ENCODE measurements around the gene SRSF9. TPM values are rescaled to one million over a fixed set of nuclear protein-coding genes. Genes with fewer than 3 reads are reported as not detected.
"Not testable (repeated sequence)": the region's sequence is repeated elsewhere in the genome, so short reads cannot be mapped to it uniquely, and the experiment has no call there.

SRSF9 gene
- total and polyA plus RNA-seq, 2 donors (not counting 1 experiment from before 2014, with no cell fraction given): 96.3 to 157 TPM

GRCh38 chr12:120453060-120453750 lies 16.3 kb downstream of the SRSF9 start:
- H3K27ac Mint-ChIP-seq: no peak overlapping the region
- peaks cover 52% of the 10 kb centered on the region for H3K79me2 ChIP-seq (ENCODE audit: control insufficient read depth, insufficient read depth, low read length)
- no peaks in the 10 kb centered on the region for H3K9me3 Mint-ChIP-seq (ENCODE audit: insufficient read depth)
- ChIA-PET POLR2A (no interaction called here), CTCF (interaction anchor here (0.5 to 5.9 kb wide), 6 partner anchors 12 to 213 kb away, joined by 4 to 39 read pairs (median 6); partner anchors contain the start of gene COX6A1)
- H3K4me2 ChIP-seq (replicated peaks; ENCODE audit: low read depth, low read length, poor library complexity, severe bottlenecking): no peak overlapping the region
- H3K27me3 Mint-ChIP-seq: no peaks in the 10 kb centered on the region
- peaks cover 6 to 29% of the 10 kb centered on the region in 2 experiments for H3K36me3 ChIP-seq (replicated peaks in 1 of 2; ENCODE audit: control extremely low read depth in 1 of 2, control insufficient read depth in 1 of 2, extremely low read depth in 1 of 2, insufficient read depth in 2 of 2, low read length in 1 of 2)
- H3K27ac ChIP-seq (ENCODE audit: low read length in 2 of 2): no peak overlapping the region
- no peaks in the 10 kb centered on the region for H3K9me3 ChIP-seq (ENCODE audit: control extremely low read depth in 1 of 3, control insufficient read depth in 2 of 3, insufficient read depth in 1 of 3, low read length in 2 of 3)
- no peak overlapping the region for H2AFZ ChIP-seq (ENCODE audit: insufficient read depth, low read depth, low read length, poor library complexity, severe bottlenecking)
- H4K20me1 ChIP-seq (ENCODE audit: control insufficient read depth, insufficient read depth, low read length, poor library complexity, severe bottlenecking): peaks cover 26% of the 10 kb centered on the region
- H3K4me3 Mint-ChIP-seq: no peak overlapping the region
- 90% methylated on average over 3 of the region's 3 CpGs for WGBS (ENCODE audit: insufficient coverage)
- H3K9ac ChIP-seq (ENCODE audit: low read length): no peak overlapping the region
- H3K4me3 ChIP-seq (ENCODE audit: control extremely low read depth in 1 of 5, extremely low read depth in 1 of 5, insufficient read depth in 1 of 5, low read depth in 2 of 5, low read length in 4 of 5): no peak overlapping the region
- H3K27me3 ChIP-seq (replicated peaks in 1 of 4; ENCODE audit: control extremely low read depth in 1 of 4, control insufficient read depth in 3 of 4, insufficient read depth in 4 of 4, low read length in 3 of 4): no peaks in the 10 kb centered on the region
- intact Hi-C loops (cut with micrococcal nuclease): no loop called here
- ATAC-seq (ENCODE audit: low read depth): no peak
- no peak for DNase-seq
- TF ChIP-seq EZH2 (IDR thresholded peaks at IDR 0.05; ENCODE audit: borderline replicate concordance, insufficient read depth, low read depth, low read length, poor library complexity, severe bottlenecking) (no peak), CTCF (IDR thresholded peaks at IDR 0.05) (no peak)
- peaks cover 0 to 4% of the 10 kb centered on the region in 2 donors for H3K4me1 ChIP-seq (ENCODE audit: control insufficient read depth in 2 of 2, insufficient read depth in 2 of 2, low read length in 2 of 2)
- peaks cover 11% of the 10 kb centered on the region for H3K4me1 Mint-ChIP-seq

GRCh38 chr12:120452524-120452923 lies 17.0 kb downstream of the SRSF9 start:
- H3K9me3 Mint-ChIP-seq (ENCODE audit: insufficient read depth); H2AFZ ChIP-seq (ENCODE audit: insufficient read depth, low read depth, low read length, poor library complexity, severe bottlenecking); H3K4me3 Mint-ChIP-seq; H3K9me3 ChIP-seq (ENCODE audit: control extremely low read depth in 1 of 3, control insufficient read depth in 2 of 3, insufficient read depth in 1 of 3, low read length in 2 of 3); DNase-seq; H3K27ac ChIP-seq (ENCODE audit: low read length in 2 of 2); H3K4me1 ChIP-seq (ENCODE audit: control insufficient read depth in 2 of 2, insufficient read depth in 2 of 2, low read length in 2 of 2); H3K27me3 ChIP-seq (replicated peaks in 1 of 4; ENCODE audit: control extremely low read depth in 1 of 4, control insufficient read depth in 3 of 4, insufficient read depth in 4 of 4, low read length in 3 of 4); H3K9ac ChIP-seq (ENCODE audit: low read length); H3K27me3 Mint-ChIP-seq; H3K27ac Mint-ChIP-seq; intact Hi-C loops (cut with micrococcal nuclease); H3K4me3 ChIP-seq (ENCODE audit: control extremely low read depth in 1 of 5, extremely low read depth in 1 of 5, insufficient read depth in 1 of 5, low read depth in 2 of 5, low read length in 4 of 5); H3K4me2 ChIP-seq (replicated peaks; ENCODE audit: low read depth, low read length, poor library complexity, severe bottlenecking); ATAC-seq (ENCODE audit: low read depth): not testable (repeated sequence)
- Histone ChIP-seq H3K79me2 (ENCODE audit: control insufficient read depth, insufficient read depth, low read length) (peaks cover 59% of the 10 kb centered on the region), H4K20me1 (ENCODE audit: control insufficient read depth, insufficient read depth, low read length, poor library complexity, severe bottlenecking) (peaks cover 31% of the 10 kb centered on the region), H3K36me3 (replicated peaks in 1 of 2; ENCODE audit: control extremely low read depth in 1 of 2, control insufficient read depth in 1 of 2, extremely low read depth in 1 of 2, insufficient read depth in 2 of 2, low read length in 1 of 2) (peaks cover 6 to 25% of the 10 kb centered on the region in 2 experiments)
- WGBS (ENCODE audit: insufficient coverage): 100% methylated on average over 4 of the region's 5 CpGs
- ChIA-PET CTCF (interaction anchor here (1.2 to 5.9 kb wide), 5 partner anchors 13 to 44 kb away, joined by 4 to 39 read pairs (median 7); partner anchors contain the start of gene COX6A1), POLR2A (interaction anchor here (0.6 kb wide), 1 partner anchor 15 kb away, joined by 5 read pairs; no protein-coding TSS in a partner anchor)
- peaks cover 18% of the 10 kb centered on the region for H3K4me1 Mint-ChIP-seq
